DOHH2 (cell line): ENCODE results near the gene MCRIP1.

ENCODE experiments used
- EZH2phosphoT487 ChIP-seq: fragments of 200-600 bp; sonication (generic); IDR thresholded peaks from 2 replicates; pipeline ENCODE4 v1.6.1; 2017; ENCODE audit warnings: borderline replicate concordance, mild to moderate bottlenecking, antibody characterized with exemption, low read length, moderate library complexity, mixed read lengths
- TF ChIP-seq, protein P1 (sequence below): fragments of 200-600 bp; sonication (generic); IDR thresholded peaks from one replicate; pipeline ENCODE4 v1.5.1; 2014; ENCODE audit warnings: antibody characterized with exemption, mild to moderate bottlenecking, low read depth, low read length; ENCODE audit not compliant: poor library complexity, severe bottlenecking

DNA sequence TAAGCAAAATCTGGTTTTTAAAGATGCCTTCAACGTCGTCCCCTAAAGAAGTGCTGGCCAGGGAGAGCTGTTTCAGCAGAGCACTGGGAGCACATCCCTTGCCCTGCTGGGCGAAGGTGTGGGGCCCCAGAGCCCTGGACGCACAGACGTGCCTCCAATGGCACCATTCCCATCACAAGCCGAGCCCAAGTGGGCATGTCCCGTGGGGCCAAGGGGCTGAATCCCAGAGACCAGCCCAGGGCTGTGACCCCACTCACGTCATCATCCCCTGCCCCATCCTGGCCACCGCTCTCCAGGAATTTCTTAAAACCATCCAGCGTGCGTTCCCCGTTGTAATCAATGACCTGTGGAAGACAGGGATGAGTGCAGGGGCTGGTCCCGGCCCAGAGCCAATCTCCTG is 11.8 kb upstream of the MCRIP1 start:
- TF ChIP-seq, protein P1, sequence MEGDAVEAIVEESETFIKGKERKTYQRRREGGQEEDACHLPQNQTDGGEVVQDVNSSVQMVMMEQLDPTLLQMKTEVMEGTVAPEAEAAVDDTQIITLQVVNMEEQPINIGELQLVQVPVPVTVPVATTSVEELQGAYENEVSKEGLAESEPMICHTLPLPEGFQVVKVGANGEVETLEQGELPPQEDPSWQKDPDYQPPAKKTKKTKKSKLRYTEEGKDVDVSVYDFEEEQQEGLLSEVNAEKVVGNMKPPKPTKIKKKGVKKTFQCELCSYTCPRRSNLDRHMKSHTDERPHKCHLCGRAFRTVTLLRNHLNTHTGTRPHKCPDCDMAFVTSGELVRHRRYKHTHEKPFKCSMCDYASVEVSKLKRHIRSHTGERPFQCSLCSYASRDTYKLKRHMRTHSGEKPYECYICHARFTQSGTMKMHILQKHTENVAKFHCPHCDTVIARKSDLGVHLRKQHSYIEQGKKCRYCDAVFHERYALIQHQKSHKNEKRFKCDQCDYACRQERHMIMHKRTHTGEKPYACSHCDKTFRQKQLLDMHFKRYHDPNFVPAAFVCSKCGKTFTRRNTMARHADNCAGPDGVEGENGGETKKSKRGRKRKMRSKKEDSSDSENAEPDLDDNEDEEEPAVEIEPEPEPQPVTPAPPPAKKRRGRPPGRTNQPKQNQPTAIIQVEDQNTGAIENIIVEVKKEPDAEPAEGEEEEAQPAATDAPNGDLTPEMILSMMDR = no peak
- TF ChIP-seq EZH2phosphoT487 = no peak
